Measurements from ENCODE around the gene ADARB2. TPM values are rescaled to one million over a fixed set of nuclear protein-coding genes. Genes with fewer than 3 reads are reported as not detected.
"Not testable (repeated sequence)": the region's sequence is repeated elsewhere in the genome, so short reads cannot be mapped to it uniquely, and the experiment has no call there.

ADARB2 gene
- polyA plus RNA-seq, 4 donors, result 0.40 to 1.5 (median 0.91) TPM

DNA sequence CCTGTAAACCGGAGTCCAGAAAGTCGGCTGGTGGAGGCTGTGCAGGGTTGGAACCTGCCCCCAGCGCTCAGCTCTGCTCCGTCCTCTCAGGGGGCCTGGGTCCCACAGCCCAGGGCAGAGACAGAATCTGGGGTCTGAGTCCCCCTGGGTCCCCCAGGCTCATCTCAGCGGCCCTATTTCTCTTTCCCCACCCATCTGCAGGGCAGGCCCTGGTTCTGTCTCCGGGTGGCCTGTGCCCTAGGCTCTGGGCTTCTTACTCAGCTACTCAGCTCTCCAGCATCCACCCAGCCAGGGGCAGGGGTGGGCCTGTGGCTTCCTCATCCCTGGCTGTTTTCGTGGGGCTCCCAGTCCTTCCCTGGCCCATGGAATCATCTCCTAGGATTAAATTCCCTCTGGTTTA, 183.4 kb downstream of the ADARB2 start:
- DNase-seq (ENCODE audit: low read depth in 4 of 4, low spot score in 3 of 4), result no peak

DNA sequence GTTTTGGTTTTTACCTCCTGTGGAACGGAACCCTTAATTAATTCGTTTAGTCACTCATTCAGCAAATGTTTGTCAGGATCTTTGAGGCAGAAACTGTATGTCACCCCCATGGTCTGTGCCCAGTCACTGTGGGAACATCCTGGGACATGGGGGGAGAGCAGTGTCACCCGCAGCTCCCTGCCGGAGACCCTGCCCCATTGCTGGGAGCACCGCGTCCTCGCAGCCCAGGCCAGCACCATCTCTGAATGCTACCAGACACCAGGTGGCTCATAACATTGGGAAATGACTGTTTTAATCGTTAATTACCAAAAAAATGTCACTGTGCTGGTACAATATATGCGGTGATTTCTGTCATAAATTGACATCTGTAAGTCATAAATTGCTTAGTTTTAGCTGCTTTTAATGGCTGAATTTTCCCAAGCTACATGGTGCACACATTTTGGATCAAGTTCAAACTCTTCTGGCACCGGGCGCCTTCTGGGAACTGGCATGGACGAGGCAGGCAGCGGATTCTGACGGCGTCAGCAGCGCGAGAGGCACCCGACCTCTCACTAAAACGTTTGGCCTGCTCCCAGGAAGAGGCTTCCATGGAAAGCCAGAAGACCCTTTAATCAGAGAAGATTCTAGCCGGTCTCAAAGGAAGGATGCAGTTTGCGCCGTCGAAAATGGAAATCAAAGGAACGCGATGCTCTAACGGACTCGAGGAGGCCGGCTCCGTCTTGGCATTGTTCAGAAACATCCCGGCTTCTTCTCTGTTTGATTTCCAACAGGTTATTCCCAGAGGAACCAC, 184.2 kb downstream of the ADARB2 start:
- DNase-seq (ENCODE audit: low read depth in 4 of 4, low spot score in 3 of 4), result no peak

DNA sequence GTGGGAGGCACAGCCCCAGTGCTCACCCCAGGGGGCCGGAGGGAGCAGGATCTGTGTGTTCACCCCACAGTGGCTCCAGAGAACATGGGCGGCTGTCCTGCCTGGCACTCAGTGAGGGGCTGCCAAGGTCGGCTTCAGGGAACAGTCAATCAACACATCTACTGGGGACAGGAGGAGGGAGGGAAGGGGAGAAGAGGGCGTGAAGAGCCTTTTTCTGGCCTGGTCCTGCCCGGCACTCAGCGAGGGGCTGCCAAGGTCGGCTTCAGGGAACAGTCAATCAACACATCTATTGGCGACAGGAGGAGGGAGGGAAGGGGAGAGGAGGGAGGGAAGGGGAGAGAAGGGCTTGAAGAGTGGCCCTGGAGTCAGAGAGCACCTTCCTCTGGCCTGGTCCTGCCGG, 184.9 kb downstream of the ADARB2 start:
- no peak for DNase-seq (ENCODE audit: low read depth in 4 of 4, low spot score in 3 of 4)

DNA sequence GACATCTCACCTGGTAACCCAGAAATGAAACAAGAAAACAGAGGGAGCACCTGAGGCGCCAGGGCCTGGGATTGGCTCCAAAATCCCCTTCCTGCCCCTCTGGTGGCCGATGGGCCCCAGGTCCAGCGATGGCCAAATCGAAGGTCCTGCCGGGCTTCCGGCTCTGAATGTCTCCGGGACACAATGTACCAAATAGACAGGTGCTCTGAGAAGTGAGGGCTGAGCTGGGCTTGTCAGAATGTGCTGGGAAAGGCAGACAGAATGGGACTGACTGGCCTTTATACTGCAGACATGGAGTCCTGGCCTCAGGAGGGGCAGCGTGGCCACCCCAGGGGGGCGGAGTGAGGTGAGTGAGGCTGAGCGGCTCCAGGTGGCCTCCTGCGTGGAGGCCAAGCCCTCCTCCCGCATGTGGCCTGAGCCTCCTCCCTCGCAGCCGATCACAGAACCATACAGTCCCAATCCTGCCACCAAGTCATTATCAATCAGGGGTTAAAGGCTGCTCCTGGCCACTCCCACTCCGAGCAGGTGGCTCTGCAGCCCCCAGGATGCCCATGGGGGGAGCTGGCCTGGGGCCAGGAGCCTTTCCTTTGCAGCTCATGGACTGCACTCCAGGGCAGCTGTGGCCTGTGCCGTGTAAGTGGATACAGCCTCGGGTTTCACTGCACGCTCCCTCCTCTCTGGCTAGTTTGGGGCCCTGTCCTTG, 185.5 kb downstream of the ADARB2 start:
- DNase-seq (ENCODE audit: low read depth in 4 of 4, low spot score in 3 of 4), result no peak

DNA sequence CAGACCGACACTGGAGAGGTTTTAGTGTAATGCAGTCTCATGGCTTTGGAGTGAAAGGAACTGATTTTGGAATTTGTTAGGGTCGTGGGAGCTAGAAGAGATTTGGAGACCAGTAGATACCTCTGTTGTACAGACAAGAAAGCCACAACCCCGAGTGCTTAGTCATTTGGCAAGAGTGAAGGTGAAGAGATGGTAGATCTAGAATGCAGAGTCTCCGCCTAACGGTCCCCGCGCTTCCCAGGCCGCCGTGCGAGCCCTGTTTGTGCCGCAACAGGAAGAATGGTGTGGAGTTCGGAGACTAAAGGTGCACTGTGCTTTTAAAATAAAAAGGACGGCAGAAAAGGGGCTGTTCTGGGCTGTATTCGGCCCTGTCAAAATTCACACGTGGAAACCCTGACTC, 186.7 kb downstream of the ADARB2 start:
- no peak for DNase-seq (ENCODE audit: low read depth in 4 of 4, low spot score in 3 of 4)

DNA sequence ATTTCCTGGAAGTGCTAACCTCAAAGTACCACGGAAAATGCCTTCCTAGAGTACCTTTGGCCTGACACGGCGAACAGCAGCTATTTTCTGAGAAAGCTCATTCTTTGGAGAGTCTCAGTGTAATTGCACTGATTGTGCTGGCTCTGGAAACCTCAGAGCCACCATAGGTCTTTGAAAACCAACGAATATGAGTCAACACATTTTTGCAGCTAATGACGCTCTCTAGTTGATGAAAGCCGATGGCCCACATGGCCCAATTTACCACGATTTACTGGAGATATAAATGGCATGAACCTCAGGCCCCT, 187.1 kb downstream of the ADARB2 start:
- DNase-seq (ENCODE audit: low read depth in 4 of 4, low spot score in 3 of 4), result no peak

DNA sequence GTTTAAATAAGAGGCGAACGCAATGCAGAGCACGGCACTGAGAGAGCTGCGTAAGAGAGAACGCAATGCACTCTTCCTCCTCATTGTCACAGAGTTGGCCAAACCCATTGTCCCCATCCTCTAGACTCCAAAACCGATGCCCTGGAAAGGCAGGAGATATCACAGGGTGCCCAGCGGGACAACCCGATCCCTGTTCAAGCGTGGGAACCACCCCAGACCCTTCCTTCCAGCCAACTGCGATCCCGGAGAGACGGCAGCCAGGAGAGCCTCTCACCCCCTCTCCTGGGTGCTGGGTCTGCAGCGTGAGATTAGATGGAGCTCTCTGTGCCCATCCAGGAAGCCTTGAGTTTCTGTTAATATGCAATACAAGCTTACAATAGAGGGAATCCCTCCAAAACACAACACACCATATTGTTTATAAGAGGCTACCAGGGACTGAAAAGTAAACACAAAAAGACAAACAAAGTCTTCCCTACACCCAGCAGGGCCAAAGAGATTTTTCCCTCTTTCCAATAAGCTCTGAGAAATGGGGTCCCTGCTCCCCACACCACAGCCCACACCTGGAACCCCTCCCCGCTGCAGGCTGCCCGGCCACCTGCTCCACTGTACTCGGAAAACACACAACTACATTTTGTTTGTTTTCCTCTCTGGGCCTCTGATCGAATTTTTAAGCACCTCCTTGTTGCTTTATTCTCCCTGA, 187.6 kb downstream of the ADARB2 start:
- DNase-seq (ENCODE audit: low read depth in 4 of 4, low spot score in 3 of 4), result no peak

DNA sequence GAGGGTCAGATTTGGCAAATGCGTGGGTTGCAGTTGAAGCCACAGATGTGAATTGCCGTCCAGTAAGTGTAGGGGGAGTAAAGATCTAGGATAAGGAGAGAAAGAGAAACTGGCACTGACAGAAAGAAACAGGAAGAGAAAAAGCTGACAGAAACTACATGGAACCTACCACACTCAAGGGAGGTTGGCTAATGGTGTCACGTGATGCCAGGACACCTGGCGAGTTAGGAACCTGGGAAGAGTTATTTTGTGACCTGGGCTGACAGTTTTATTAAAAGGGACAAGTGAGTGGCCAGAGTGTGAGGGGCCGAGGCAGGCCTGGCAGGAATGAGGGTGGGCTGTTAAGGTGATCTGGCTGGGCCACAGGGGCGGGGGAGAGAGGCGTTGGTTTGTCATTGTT, 188.7 kb downstream of the ADARB2 start:
- no peak for DNase-seq (ENCODE audit: low read depth in 4 of 4, low spot score in 3 of 4)

DNA sequence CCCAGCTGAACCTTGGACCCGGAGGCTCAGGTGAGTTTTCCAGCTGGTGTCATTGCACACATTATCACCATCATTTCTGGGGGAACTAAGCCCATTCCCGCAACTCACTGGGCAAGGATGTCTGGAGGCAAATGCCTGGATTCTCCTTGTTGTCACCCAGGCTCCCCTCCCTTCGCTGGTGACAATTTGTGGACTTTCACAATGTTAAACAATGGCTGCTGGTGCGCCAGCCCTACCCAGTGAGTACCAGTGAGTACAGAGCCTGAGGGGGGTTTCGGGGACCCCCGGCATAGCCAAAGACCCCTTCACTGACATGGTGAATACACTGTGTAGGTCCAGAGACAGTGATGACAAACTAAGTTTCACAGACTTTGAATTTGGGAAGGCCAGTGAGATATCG, 189.2 kb downstream of the ADARB2 start:
- no peak for DNase-seq (ENCODE audit: low read depth in 4 of 4, low spot score in 3 of 4)

DNA sequence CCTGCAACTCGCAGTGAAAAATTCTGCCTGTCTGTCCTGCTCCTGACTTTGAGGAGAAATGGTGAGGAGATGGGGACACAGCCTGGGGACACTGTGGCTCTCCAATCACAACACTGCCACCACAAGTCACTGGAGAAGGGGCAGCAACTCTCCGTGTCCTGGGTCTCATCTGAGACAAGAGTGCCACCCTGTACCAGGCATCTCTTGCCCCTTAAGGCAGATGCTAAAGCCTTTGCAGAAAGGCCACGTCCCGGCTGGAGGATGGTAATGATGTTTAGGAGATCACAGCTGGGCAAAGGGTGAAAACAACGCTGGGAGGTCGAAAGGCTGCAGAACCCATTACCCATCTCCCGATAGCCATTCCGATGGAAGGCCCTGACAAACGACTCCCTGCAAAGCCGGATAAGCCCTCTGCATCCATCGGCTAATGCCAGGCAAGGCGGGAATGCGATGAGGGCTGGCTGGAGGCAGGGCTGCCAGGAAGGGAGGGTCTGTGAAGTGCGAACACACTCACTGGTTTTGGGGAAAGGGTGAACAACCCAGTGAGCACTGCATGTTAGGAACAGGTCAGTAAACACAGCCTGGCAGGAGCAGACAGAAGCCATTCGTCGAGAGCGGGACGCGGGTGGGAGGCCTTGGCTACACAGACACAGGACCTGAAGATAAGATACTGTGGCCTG, 190.8 kb downstream of the ADARB2 start:
- DNase-seq (ENCODE audit: low read depth in 4 of 4, low spot score in 3 of 4), result no peak

DNA sequence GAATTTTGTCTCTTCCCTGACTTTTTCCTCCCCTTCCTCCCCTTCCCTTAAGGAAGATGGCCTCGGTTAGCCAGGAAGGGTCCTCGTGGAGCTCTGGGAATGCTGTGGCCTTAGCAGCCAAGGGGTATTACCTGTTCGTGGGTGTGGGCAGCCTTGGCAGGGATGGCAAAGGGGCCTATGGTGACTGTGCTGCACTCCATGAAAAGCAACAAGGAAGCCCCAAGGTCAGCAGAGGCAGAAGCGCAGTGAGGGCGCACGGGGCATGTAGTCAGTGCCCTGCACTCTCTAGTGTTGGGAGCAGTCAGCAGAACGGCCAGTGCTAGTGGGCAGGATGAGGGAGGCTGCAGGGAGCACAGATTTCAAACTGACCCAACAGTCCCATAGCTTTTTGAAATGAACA, 191.8 kb downstream of the ADARB2 start:
- no peak for DNase-seq (ENCODE audit: low read depth in 4 of 4, low spot score in 3 of 4)

DNA sequence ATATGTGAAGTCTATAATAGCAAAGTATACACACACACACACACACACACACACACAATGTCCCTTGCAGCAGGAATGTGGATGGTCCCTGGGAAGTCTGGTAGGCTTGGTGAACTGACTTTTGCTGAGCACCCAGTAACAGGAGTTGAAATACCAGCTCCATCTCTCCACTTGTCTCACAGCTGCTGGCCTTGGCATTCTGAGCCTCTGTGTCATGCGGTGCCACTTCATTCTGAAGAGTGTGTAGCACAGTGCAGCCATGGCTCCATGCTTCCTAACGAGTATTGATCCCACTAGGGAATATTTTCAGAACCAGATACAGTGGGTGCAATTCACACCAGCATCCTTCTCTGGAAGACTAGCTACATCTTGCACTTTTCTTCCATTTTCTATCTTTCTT, 192.4 kb downstream of the ADARB2 start:
- no peak for DNase-seq (ENCODE audit: low read depth in 4 of 4, low spot score in 3 of 4)

DNA sequence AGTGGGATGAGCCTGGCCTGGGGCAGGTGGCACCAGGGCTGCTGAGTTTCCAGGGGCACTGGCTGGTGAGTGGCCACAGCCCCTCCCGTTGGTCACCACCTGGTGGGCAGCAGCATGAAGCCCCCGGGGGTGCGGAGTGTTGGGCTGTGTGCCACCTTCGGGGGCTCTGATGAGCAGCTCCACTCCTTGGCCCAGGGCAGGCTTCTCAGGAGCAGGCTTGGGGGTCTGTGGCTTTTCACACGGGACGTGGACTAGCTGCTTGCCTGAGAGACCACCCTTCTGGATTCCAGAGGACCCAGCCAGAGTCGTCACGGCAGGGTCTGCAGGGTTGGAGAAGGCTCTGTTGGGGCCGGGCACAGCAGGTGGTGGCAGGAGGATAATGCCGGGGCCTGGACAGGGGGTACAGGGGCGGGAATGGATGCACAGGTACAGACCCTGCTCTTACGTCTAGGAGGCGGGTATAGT, 193.1 kb downstream of the ADARB2 start:
- DNase-seq (ENCODE audit: low read depth in 4 of 4, low spot score in 3 of 4), result no peak

DNA sequence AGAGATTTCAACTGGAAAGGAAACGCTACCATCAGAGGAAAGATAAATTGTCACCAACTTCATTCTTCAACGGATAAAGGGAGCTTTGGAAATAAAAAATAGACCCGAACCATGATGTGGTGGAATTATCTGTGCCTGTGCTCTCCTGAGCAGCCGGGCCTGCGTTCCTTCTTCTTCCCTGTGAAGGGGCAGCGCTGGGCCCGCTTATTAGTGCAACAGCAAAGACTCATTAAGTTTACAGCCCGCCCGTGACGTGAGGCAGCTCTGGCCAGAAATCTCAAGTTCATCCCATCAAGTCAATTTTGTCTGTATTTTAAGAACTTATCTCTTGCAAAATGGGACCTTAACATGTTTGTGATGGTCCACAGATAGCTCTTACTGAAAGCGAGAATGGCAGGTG, 193.7 kb downstream of the ADARB2 start:
- DNase-seq (ENCODE audit: low read depth in 4 of 4, low spot score in 3 of 4), result no peak

DNA sequence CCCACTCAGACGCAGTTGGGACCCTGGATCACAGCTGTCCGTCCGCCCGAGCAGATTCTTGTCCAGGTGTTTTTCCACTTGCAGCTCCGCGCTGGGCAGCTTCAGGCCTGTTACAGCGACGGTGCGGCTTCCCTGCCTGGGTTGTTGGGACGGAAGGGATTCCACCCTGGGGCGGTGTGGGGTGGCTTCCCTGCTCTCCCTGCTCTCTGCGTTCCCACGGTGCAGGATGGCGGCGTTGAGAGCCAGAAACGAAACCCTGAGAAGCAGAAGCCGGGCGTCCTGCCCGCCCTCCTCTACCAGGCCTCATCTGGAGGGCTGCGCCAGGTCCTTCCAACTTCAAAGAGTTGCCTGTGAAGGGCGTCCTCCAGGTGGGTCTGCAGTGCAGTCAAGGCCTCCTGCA, 194.4 kb downstream of the ADARB2 start:
- DNase-seq (ENCODE audit: low read depth in 4 of 4, low spot score in 3 of 4), result no peak

DNA sequence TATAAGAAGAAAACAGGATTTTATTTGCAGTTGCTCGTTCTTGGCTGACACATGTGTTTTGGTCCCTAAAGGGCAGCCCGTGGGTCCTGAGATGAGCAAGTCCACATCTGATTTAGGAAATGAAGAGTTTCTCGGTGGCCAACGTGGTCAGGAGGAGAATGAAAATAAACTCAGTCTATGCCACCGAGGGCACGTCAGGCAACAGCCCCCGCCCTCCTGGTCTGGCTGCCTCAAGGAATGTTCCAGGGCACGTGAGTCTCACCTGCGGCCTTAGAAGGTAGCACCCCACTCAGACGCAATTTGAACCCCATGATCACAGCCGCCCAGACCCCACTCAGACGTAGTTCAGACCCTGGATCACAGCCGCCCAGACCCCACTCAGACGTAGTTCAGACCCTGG, 197.2 kb downstream of the ADARB2 start:
- DNase-seq (ENCODE audit: low read depth in 4 of 4, low spot score in 3 of 4), result no peak

DNA sequence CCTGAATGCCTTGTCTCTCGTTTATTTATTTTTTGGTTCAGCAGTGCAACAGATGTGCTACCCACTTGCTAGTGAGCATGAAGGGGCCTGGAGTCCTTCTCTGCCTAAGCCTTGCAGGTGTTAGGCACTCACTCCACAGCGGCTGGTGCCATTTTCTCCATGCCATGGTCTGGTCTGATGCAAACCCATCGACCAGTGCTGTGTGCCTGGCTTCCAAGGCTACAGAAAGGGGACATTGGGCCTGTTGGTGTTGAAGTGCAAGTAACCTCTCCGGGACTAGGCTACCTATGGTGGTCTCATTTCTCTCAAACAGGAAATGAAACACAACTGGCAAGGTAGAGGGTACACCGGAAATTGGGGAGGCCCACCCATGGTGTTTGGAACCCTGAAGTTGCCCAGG, 198.1 kb downstream of the ADARB2 start:
- no peak for DNase-seq (ENCODE audit: low read depth in 4 of 4, low spot score in 3 of 4)

DNA sequence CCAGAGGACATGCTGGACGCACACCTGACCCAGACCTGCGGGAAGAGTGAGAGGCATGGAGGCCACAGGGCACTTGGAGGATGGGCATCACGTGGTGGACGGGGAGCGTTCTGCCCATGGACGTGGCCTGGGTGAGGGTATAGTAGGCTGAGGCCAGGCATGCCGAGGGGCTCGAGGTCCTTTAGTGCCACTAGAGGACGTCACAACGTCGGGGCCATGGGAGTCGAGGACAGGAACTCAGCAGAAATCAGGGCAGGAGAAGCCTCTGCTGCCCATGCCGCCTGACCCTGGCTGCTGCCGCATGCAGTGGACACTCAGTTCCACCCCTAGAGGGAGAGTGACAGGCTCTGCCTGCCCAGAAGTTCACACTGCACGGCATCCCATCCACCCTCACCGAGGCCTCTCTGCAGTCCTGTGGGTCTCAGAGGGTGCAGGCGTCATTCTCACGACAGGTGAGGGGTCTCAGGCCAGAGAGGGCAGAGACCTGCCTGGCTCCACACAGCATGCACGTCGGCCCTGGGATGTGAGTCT, 198.7 kb downstream of the ADARB2 start:
- DNase-seq (ENCODE audit: low read depth in 4 of 4, low spot score in 3 of 4), result no peak

DNA sequence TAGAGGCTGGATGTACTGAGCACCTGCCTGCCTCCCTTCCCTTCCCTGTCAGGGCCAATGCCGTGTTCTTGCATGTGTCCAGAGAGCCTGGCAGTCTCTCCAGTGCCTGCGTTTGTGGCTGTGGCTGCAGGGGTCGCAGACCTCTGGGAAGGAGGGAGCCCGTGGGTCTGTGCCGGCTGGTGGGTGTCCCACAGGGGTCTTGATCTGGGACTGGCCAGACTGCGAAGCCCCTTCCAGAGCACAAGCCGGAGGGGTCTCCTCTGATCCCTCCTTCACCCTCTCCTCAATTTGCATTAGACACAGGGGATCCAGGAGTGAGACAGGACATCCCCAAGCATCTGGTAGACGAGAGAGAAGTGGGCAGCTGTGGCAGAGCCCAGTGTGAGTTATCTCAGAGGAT, 199.2 kb downstream of the ADARB2 start:
- no peak for DNase-seq (ENCODE audit: low read depth in 4 of 4, low spot score in 3 of 4)

DNA sequence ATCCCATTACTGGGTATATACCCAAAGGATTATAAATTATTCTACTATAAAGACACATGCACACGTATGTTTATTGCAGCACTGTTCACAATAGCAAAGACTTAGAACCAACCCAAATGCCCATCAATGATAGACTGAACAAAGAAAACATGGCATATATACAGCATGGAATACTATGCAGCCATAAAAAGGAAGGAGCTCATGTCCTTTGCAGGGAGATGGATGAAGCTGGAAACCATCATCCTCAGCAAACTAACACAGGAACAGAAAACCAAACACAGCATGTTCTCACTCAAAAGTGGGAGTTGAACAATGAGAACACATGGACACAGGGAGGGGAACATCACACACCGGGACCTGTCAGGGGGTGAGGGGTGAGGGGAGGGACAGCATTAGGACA, 199.9 kb downstream of the ADARB2 start:
- not testable (repeated sequence) for DNase-seq (ENCODE audit: low read depth in 4 of 4, low spot score in 3 of 4)

DNA sequence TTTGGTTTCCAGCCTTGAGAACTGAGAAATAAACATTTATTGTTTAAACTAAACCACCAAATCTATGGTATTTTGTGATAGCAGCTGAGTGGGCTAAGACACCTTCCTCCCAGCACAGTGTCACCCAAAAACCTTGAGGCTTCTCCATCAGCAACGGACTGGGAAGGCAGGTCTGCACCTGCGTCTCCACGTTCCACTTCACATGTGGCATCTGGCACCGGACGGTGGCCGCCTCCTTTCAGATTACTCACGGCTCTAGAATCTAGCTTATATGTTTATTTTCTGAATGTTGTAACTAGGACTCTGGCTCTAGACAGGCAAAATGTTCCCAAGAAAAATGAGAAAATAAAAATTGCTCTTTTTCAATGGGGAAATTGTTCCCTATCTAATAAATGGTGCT, 201.0 kb downstream of the ADARB2 start:
- DNase-seq (ENCODE audit: low read depth in 4 of 4, low spot score in 3 of 4), result no peak

Data from left renal pelvis (tissue), 4 donors.